HL-60/S4 treated with phorbol 12-myristate 13-acetate at 8.2 ng/mL for 4 days and 3 days (cell line): ENCODE measurements around the gene DLL1.

ENCODE experiments used
- in situ Hi-C: fragments of 300-500 bp; cut with MboI; formaldehyde crosslinking; loops from 2 replicates; pipeline ENCODE4 v1.15.0; 2022; ENCODE audit warnings: low sequenced_read_pairs

The DLL1 gene

DNA sequence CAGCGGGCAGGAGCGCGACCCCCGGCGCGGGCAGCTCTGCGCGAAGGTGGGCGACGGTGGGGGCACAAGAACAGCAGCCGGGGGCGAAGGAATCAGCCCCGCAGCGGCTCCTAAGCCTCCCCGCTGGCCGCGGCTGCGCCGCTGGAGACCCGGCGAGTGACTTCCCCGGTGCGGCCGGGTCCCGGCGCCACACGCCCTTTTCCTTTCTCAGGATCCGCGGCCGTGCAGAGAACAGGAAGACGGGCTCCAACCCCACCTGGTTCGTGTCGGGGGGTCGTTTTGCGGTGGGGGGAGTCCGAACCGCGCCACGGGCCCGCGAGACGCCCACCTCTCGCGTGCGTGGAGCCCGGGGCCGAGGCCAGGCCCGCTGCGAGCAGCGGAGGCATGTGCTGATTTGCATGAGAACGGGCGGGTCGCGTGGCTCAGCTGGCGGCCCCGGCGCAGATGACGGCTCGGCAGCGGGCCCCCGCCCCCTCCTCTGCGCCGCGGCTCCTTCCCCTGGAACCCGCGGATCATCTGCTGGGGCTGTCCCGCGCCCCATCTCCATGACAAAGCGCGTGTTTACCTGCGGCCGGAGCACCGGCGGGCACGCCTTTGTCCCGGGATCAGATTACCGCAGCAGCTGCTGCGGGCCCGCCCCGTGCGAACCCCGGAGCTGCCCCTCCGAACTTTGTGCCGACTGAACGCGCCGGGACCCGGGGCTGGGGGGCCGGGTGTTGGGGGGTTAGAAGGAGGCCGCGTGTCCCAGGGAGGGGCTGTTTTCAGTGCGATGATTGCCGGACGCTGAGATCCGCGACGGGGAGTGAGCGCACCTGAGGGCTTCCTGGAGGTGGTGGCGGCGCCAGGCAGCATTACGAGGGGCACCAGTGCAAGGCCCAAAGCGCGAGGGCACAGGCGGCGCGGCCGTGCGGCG lies 4.9 kb upstream of the DLL1 start:
- in situ Hi-C loops, result no loop called here

GRCh38 chr6:170294813-170295509 lies 4.1 kb upstream of the DLL1 start:
- in situ Hi-C loops, result no loop called here

GRCh38 chr6:170294298-170294730 lies 3.4 kb upstream of the DLL1 start:
- in situ Hi-C loops, result no loop called here

GRCh38 chr6:170293341-170294231 lies 2.7 kb upstream of the DLL1 start:
- in situ Hi-C loops, result no loop called here

DNA sequence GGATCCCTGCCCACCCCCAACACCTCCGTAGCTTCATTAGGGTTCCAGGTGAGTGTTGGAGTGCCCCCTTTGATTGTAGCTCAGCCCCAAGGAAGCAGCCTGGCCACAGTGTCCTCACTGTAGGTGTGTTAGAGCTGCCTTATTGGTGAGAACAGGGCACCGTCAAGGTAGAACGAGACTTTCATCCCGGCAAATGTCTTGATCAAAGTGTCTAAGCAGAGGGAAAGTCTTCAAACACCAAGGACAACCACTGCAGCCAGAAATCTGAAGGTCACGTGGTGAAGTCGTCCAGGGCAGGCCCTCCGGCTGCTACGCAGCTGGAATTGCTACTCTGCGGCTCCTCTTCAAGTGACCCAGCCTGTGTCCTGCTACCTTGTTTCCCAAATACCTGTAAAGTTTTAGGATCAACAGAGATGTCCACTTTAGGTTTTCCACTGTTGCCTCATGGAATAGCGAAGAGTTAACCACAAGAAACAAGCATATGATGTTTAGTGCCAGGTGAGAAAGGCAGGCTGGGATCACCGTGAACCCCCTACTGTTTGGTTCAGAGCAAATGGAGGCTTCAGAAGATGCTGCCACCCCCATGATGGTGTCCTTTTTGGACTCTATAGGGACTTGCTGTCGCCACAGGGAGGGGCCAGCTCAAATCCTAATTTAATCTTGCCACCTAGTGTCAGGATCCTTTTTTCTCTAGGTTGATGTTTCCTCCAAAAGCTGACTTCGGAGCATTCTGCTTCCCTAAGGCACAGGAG lies 1.7 kb upstream of the DLL1 start:
- in situ Hi-C loops, result no loop called here

DNA sequence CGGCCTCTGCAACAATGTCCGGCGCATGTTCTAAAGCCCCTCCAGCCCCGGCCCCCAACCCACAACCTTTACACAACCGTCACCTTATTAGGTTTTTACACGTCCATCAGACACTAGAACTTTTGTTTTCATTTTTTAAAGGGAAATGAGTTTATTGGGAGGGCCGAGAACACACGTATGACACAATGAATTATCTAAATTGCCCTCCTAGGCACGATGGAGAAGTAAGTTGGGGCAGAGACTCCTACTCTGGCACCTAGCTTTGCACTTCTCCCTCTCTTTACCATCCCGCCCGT lies 1.2 kb upstream of the DLL1 start:
- in situ Hi-C loops, result no loop called here

GRCh38 chr6:170291271-170292110 lies 613 bp upstream of the DLL1 start:
- in situ Hi-C loops, result no loop called here

DNA sequence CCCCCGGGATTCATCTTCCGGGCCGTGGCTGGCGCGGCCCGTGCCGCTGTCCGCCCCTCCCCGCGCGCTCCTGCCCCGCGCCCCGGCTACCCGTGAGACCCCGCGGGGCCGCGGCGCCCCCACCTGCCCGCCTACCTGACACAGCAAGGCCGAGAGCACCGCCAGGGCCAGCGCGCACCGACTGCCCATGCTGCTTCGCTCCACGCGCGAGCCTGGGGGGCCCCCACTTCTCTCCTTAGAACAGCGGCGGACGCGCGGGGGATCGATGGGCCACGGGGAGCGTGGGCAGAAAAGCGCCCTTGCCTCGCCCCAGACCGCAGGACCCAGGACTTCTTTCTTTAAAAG lies 955 bp downstream of the DLL1 start:
- in situ Hi-C loops, result no loop called here

DNA sequence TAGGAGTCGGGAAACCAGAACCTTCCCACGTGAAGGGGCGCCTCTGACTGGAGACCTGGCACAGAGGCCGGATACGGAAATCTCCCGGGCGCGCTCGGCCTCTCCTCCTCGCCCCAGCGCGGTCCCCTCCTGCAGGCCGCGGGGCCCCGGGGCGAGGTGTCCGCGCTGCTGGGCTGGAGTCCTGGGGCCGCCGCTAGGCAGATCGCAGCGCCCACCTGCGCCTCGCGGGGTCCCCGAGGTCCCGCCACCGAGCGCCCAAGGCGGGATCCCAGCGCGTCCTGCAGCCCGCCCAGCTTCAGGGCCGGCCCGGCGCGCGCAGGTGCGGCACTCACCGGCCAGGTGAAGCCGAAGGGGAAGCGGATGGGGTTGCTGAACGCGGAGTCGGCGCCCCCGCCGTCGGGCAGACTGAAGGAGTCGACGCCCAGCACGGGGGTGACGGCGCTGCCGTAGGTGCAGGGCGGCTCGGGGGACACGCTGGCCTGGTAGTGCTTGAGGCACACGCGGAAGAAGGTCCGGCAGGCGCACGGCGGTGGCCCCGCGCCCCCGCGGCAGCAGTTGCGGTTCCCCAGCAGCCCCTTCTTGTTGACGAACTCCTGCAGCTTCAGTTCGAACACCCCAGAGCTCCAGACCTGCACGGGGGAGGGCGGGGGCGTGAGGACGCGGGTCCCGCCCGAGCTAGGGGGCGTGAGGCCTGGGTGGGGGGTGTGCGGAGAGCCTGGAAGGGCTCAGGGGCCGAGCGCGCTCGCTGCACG lies 1.5 kb downstream of the DLL1 start:
- in situ Hi-C loops, result no loop called here

GRCh38 chr6:170288852-170289179 lies 2.1 kb downstream of the DLL1 start:
- in situ Hi-C loops, result no loop called here

DNA sequence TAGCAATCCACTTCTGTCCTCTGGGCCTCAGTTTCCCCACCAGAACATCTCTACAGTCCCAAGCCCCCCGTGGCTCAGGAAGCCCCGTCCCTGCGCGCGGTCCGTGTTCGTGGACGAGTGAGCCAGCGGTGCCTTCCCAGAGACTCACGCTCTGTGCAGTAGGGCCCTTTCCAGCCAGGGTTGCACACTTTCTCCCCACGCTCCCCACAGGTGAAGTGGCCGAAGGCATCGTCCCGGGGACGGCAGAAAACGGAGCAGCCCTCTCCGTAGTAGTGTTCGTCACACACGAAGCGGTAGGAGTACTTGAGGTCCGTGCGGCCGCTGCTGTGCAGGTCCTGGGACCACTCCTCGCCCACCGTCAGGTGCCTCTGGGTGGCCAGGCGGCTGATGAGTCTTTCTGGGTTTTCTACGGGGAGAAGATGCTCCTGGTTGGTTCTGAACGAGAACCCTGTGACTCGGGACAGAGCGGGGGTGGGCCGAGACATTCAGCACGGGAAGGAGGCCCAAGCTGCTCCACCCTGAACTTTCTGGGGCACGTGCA lies 2.7 kb downstream of the DLL1 start:
- in situ Hi-C loops, result no loop called here

GRCh38 chr6:170287371-170287876 lies 3.5 kb downstream of the DLL1 start:
- in situ Hi-C loops, result no loop called here

GRCh38 chr6:170286934-170287265 lies 4.0 kb downstream of the DLL1 start:
- in situ Hi-C loops, result no loop called here

DNA sequence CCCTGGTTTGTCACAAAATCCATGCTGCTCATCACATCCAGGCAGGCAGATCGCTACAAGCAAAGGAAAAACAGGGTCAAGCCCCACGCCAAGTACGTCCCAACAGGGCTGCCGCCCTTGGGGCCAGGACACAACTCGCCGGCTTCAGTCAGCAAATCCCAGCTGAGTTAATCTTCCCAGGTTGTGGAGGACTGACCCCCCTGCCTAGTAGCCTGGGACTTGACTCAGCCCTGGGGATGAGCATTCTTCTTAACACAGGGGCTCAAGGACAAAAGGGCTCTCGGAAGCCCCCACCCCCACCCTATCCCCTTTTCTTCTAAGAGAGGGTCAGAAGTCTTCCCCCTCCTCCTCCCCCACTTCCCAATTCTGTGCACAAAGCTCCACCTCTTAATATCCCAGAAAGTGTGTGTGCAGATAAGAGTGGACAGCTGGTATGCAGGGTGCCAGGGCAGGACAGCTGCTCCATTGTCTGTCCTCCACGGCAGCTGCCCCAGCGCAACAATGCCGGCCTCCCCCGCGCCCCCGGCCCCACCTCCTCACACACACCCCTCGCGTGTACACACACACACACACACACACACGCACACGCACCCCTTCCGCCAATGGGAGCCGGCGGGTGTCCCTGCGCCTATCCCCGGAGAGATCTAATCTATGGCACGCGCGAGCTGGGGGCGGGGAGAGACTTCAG lies 4.5 kb downstream of the DLL1 start:
- in situ Hi-C loops, result no loop called here

- in situ Hi-C loops, result no loop called here
Measured at GRCh38 chr6:170285482-170285881, 5.4 kb downstream of the DLL1 start.

DNA sequence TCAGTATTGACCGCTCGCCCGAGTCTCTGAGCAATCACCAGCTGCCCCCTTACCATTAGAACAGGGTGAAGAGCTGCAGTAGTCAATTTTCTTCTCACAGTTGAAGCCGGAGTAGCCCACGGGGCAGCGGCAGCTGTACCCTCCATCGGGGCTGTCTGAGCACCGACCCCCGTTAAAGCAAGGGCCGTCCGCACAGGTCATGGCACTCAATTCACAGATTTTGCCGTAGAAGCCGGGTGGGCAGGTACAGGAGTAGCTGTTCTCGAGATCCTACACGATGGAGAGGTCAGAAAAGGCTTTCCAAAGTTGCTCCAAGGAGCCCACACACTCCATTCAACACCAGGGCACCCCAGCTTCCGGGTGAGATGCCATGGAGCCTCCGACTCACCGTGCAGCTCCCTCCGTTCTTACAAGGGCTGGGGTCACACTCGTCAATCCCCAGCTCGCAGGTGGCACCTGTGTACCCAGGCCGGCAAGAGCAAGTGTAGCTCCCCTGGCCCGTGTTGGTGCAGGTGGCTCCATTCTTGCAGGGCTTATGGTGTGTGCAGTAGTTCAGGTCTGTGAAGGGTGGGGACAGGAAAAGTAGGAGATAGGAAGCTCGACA lies 5.9 kb downstream of the DLL1 start:
- in situ Hi-C loops, result no loop called here

GRCh38 chr6:170284126-170284773 lies 6.6 kb downstream of the DLL1 start:
- in situ Hi-C loops, result no loop called here
